LNCaP clone FGC (cell line): ENCODE data around the gene ARL6IP1.
A peak's percentile ranks its signal among the peaks of the same experiment; 100 is the strongest.

Source experiments
- DNase-seq: peaks from one replicate; pipeline ENCODE4 v3.0.0-alpha.2; 2011; ENCODE audit warnings: low read depth
- H3K4me3 ChIP-seq: 2 replicates; pipeline ENCODE4 v1.5.1; 2011; ENCODE audit warnings: mild to moderate bottlenecking, low read depth, low read length, control low read depth
- CTCF ChIP-seq: IDR thresholded peaks from 2 replicates; pipeline ENCODE4 v1.5.1; 2012; ENCODE audit warnings: mild to moderate bottlenecking; ENCODE audit not compliant: control insufficient read depth, insufficient read depth; ENCODE audit errors: extremely low read depth

ARL6IP1 gene

GRCh38 chr16:18834864-18835263 is 33.5 kb upstream of the ARL6IP1 start:
- H3K4me3 ChIP-seq, result no peak overlapping the region
- no peak for DNase-seq
- no peak for TF ChIP-seq CTCF

- no peak overlapping the region for H3K4me3 ChIP-seq
- no peak for DNase-seq
- 0 out of 2 replicates have a peak, but pooled peaks have one; percentile 18 for TF ChIP-seq CTCF
Measured at GRCh38 chr16:18833707-18834505, 32.6 kb upstream of the ARL6IP1 start.

GRCh38 chr16:18832613-18833012 is 31.3 kb upstream of the ARL6IP1 start:
- no peak for DNase-seq
- no peak for TF ChIP-seq CTCF

GRCh38 chr16:18832006-18832405 is 30.7 kb upstream of the ARL6IP1 start:
- DNase-seq, result no peak
- no peak overlapping the region for H3K4me3 ChIP-seq
- TF ChIP-seq CTCF, result no peak

More at GRCh38 chr16:18832613-18833012, 31.3 kb upstream of the ARL6IP1 start:
- H3K4me3 ChIP-seq, result no peak overlapping the region

GRCh38 chr16:18829251-18829650 is 27.9 kb upstream of the ARL6IP1 start:
- no peak overlapping the region for H3K4me3 ChIP-seq
- DNase-seq, result no peak
- no peak for TF ChIP-seq CTCF

GRCh38 chr16:18827890-18828289 is 26.5 kb upstream of the ARL6IP1 start:
- no peak for DNase-seq
- TF ChIP-seq CTCF, result no peak
- no peak overlapping the region for H3K4me3 ChIP-seq

- DNase-seq, result no peak
- TF ChIP-seq CTCF, result no peak
- H3K4me3 ChIP-seq, result no peak overlapping the region
Measured at GRCh38 chr16:18816286-18816685, 14.9 kb upstream of the ARL6IP1 start.
